GM10847 (cell line): ENCODE results near the gene PEX14.

Experiments used
- POLR2A ChIP-seq: IDR thresholded peaks from 2 replicates; pipeline ENCODE4 v1.6.1; 2011; ENCODE audit not compliant: insufficient read length; ENCODE audit errors: extremely low read depth

Gene PEX14

GRCh38 chr1:10617931-10618885 lies 143.5 kb downstream of the PEX14 start:
- TF ChIP-seq POLR2A, result no peak

GRCh38 chr1:10620776-10621175 lies 146.0 kb downstream of the PEX14 start:
- TF ChIP-seq POLR2A, result no peak

- no peak for TF ChIP-seq POLR2A
Measured at GRCh38 chr1:10621906-10622305, 147.2 kb downstream of the PEX14 start.

GRCh38 chr1:10622910-10623685 lies 148.3 kb downstream of the PEX14 start:
- no peak for TF ChIP-seq POLR2A

GRCh38 chr1:10623686-10624145 lies 149.0 kb downstream of the PEX14 start:
- TF ChIP-seq POLR2A, result no peak

GRCh38 chr1:10624256-10625050 lies 149.7 kb downstream of the PEX14 start:
- TF ChIP-seq POLR2A, result no peak

- TF ChIP-seq POLR2A, result no peak
Measured at GRCh38 chr1:10625076-10625475, 150.3 kb downstream of the PEX14 start.

GRCh38 chr1:10625554-10625953 lies 150.8 kb downstream of the PEX14 start:
- no peak for TF ChIP-seq POLR2A

GRCh38 chr1:10626131-10626731 lies 151.5 kb downstream of the PEX14 start:
- TF ChIP-seq POLR2A, result no peak

GRCh38 chr1:10626791-10627410 lies 152.2 kb downstream of the PEX14 start:
- TF ChIP-seq POLR2A, result no peak

- TF ChIP-seq POLR2A, result no peak
Measured at GRCh38 chr1:10628685-10629084, 153.9 kb downstream of the PEX14 start.

GRCh38 chr1:10629091-10629815 lies 154.5 kb downstream of the PEX14 start:
- no peak for TF ChIP-seq POLR2A

GRCh38 chr1:10629816-10630571 lies 155.2 kb downstream of the PEX14 start:
- TF ChIP-seq POLR2A, result no peak
